Stimulated activated CD4-positive, alpha-beta T cell treated with anti-CD3 and anti-CD28 coated beads, Interleukin-4, amount 100 ng/mL, for 48 hours (primary cell): ENCODE results near the gene CHRNA10.
"Not testable (repeated sequence)": the region's sequence is repeated elsewhere in the genome, so short reads cannot be mapped to it uniquely, and the experiment has no call there.

ENCODE experiments used
- DNase-seq, 2 donors: peaks; one replicate each; pipeline ENCODE4 v3.0.0-alpha.2; 2020; ENCODE audit warnings: low read depth in 2 of 2

The CHRNA10 gene

DNA sequence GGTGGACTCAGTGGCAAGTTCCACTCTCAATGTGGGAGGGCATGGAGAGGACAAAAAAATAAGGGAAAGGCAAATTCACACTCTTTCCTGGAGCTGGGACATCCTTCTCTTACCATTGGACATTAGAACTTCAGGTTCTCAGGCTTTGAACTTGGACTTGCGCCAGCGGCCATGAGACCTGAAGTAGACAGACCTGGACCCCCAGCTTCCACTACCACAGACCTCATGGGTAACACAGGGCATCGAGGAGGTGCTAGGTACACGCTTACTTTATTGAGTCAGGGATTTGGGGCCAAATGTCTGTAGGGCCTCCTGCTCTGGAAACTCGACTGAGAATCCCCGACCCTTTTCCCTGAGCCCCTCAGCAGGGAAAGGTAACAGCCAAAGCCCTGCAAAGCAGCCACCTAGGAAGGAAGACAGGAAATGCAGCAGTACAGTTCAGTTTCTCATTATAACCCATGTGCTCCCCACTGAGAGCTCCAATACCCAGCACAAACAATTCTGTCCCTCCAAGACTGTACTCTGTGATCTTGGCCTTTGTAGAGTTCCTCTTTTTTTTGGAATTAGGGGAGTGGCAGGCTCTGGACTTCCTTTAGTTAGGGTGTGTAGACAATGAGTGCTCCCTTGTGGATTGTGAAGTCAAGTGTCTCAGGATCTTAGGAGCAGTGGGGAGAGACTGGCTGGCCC, 5.7 kb downstream of the CHRNA10 start:
- DNase-seq: no peak

DNA sequence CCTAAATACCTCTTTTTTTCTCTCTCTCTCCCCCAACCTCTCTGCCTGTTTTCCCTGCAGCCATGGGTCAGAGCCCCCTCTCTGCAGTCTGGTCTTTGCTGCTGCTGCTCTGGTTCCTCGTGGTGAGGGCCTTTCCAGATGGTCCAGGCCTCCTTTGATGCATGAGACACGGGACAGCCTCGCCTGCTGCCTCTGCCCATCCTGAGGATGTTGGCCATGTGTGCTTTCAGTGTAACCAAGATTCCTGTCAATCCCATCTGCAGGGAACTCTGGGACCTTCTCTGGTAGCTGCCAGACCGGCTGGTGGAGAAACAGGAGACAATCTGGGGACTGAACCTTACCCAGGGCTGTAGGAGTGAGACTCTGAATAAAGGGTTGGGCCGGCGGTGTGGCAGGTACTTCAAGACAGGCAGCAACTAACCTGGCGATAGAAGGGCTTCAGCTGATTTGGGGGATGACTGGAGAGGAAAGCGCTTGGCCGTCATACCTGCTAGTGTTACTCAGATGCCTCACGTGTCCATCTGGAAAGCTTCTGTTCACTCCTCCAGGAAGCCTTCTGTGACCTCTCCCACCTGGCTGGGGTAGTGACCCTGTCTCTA, 7.1 kb downstream of the CHRNA10 start:
- DNase-seq: no peak

DNA sequence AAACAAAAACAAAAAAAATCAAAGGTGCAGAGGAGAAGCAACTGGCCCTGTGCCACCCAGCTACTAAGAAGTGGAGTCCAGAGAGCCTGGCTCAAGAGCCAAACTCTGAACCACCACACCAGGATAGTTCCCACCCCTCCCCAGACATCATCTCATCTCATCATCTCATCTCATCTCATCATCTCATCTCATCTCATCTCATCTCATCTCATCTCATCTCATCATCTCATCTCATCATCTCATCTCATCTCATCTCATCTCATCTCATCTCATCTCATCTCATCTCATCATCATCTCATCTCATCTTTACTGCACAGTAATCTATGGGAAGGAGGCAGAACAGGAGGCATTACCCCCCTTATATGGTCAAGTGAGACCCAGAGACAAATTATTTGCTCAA, 8.3 kb downstream of the CHRNA10 start:
- DNase-seq: no peak

DNA sequence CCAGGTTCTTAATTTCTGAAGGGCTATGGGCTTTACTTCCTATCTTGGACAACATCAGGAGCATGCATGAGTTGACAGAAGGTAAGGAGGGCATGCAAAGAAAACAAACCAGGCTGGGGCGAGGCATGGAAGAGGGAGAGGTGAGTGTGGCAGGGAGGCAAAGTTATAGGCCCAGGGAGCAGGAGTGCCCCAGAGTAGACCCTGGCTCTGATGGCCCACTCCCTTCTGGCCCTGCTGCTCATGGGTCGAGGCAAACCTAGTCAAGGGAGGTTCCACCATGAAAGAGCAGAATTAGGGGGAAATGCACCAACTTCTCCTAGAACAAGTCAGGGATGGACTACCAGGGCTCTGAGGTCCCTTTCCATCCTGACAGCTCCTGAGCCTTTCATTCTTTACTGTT, 10.2 kb downstream of the CHRNA10 start:
- DNase-seq: no peak

DNA sequence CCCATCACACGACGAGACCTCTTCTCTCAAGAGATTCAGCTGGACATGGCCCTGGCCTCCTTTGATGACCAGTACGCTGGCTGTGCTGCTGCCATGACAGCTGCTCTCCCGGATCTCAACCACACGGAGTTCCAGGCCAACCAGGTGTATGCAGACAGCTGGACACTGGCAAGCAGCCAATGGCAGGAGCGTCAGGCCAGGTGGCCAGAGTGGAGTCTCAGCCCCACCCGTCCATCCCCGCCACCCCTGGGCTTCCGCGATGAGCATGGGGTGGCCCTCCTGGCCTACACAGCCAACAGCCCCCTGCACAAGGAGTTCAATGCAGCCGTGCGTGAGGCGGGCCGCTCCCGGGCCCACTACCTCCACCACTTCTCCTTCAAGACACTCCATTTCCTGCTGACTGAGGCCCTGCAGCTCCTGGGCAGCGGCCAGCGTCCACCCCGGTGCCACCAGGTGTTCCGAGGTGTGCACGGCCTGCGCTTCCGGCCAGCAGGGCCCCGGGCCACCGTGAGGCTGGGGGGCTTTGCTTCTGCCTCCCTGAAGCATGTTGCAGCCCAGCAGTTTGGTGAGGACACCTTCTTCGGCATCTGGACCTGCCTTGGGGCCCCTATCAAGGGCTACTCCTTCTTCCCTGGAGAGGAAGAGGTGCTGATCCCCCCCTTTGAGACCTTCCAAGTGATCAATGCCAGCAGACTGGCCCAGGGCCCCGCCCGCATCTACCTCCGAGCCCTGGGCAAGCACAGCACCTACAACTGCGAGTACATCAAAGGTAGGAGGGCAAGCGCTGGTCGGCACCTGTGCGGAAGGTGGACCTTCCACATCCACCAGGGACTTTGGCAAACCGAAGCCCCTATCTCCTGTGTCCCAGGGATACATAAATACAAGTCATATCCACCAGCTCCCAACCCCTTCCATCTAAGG, 11.3 kb downstream of the CHRNA10 start:
- no peak for DNase-seq

DNA sequence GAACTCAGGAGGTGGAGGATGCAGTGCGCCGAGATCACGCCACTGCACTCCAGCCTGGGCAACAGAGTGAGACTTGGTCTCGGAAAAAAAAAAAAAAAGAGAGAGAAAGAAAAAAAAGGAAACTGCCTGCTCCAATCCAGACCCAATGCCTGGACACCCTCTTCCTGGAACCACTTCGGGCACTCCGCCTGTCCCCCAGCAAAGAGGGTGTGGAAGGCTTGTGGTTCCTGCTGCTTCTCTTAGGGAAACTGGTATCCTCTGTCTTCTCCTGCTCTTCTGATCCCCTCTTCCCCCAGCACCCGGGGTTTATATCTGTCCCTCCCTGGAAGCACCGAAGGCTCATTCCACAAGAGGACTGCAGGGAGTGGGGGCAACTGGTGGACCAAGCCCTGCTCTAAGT, 12.9 kb downstream of the CHRNA10 start:
- DNase-seq: no peak

DNA sequence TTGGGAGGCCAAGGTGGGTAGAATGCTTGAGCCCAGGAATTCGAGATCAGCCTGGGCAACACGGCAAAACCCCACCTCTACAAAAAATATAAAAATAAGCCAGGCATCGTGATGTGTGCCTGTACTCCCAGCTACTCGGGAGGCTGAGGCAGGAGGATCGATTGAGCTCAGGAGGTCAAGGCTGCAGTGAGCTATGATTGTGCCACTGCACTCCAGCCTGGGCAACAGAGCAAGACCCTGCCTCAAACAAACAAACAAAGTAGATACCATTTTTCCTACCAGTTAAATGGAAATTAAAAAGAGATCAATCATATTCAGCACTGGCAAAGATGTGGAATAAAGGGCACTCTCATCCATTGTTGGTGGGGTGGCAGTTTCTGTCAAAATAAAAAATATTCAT, 13.9 kb downstream of the CHRNA10 start:
- not testable (repeated sequence) for DNase-seq

DNA sequence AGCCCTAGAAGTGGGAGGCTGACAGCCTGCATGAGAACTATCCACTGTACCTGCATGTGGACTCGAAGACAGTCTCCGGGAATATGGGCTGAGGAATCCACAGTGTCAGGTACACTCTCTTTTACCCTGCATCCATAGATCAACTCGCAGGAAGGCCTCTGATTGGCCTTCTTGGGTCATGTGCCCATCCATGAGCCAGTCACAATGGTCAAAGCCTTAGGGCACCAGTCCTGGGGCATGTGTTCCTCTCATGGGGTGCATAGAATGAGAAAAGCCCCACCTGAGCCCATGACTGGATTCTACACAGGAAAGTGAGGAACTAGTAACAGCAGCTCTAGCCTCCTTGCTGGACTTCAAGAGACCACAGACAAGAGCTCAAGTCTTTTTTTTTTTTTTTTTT, 15.6 kb downstream of the CHRNA10 start:
- no peak for DNase-seq

DNA sequence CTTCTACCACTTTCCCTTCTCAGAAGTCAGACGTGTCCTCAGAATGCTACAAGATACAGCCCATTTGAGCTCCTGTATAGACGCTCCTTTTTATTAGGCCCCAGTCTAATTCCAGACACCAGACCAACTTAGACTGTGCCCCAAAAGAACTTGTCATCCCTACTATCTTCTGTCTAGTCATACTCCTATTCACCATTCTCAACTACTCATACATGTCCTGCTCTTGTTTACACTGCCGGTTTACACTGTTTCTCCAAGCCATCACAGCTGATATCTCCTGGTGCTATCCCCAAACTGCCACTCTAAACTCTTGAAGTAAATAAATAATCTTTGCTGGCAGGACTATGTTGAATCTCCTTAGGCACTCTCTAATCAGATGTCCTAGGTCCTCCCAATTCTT, 18.7 kb downstream of the CHRNA10 start:
- not testable (repeated sequence) for DNase-seq

DNA sequence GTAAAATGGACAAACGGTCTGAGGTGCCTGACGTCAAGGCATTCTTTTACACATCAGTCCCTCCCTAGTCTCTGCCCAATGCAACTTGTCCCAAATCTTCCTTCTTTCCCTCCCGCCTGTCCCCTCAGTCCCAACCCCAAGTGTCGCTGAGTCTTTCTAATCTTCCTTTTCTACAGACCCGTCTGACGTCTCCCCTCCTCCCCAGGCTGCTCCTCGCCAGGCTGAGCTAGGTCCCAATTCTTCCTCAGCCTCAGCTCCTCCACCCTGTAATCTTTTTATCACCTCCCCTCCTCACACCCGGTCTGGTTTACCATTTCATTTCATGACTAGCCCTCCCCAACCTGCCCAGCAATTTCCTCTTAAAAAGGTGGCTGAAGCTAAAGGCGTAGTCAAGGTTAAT, 21.8 kb downstream of the CHRNA10 start:
- DNase-seq: not testable (repeated sequence)

DNA sequence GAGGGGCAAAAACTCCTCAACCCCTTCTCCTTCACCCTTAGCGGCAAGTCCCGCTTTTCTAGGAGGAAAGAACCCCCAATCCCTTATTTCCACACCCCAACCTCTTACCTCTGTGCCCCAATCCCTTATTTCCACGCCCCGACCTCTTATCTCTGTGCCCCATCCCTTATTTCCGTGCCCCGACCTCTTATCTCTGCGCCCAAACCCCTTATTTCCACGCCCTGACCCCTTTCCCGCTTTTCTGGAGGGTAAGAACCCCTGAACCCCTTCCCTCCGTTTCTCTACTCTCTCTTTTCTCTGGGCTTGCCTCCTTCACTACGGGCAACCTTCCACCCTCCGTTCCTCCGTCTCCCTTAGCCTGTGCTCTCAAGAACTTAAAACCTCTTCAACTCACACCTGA, 22.3 kb downstream of the CHRNA10 start:
- not testable (repeated sequence) for DNase-seq

DNA sequence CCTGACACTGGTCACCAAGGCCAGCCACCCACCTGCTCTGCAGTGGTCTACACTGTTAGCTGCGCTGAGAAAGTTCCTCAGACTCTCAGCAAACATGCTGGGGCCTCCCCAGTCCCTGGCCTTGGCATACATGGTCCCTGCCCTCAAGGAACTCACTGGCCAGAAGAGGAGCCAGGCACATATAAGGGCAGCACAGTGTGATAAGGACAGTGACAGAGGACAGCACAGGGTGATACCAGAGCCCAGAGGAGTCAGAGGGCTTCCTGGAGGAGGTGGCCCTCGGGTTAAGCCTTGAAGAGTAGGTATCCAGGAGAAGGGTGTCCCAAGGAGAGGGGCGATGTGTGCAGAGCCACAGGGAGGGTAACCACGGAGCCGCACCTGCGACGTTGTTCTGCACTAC, 25.6 kb downstream of the CHRNA10 start:
- no peak for DNase-seq

DNA sequence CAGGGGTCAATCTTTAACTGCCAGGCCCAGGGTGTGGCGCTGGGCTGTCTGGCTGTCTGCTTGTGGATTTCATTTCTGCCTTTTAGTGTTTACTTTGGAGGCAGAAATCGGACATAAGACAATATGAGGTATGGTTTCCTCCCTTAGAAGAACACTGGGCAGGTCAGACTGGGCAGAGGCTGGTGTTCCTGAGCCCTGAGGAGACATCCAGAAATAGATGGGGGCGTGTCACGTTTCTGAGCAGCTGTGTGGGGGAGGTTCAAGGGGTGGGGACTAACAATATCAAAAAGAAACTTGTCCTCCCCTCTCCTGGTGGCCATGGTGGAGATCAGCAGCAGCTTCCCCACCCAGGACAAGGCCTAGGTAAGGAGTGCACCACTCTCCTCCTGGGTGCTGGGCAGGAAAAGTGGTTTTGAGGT, 26.4 kb downstream of the CHRNA10 start, which contains the start of gene ART1:
ART1 (plus strand) TSS at position 312 of the 419 bp plus-strand sequence. CDS start 14,086 bp downstream, outside the sequence.
- no peak for DNase-seq

DNA sequence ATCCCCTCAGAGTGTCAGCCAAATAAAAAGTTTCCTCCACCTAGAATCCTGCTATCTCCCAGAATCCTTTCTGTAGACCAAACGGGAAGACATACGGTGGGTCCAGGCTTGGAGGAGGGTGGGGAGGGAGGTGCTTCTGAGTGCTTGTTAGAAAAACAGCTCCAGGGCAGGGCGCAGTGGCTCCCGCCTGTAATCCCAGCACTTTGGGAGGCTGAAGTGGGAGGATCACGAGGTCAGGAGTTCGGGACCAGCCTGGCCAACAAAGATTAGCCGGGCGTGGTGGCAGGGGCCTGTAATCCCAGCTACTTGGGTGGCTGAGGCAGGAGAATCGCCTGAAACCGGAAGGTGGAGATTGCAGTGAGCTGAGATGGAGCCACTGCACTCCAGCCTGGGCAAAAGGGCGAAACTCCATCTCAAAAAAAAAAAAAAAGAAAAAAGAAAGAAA, 28.1 kb downstream of the CHRNA10 start:
- DNase-seq: not testable (repeated sequence)

DNA sequence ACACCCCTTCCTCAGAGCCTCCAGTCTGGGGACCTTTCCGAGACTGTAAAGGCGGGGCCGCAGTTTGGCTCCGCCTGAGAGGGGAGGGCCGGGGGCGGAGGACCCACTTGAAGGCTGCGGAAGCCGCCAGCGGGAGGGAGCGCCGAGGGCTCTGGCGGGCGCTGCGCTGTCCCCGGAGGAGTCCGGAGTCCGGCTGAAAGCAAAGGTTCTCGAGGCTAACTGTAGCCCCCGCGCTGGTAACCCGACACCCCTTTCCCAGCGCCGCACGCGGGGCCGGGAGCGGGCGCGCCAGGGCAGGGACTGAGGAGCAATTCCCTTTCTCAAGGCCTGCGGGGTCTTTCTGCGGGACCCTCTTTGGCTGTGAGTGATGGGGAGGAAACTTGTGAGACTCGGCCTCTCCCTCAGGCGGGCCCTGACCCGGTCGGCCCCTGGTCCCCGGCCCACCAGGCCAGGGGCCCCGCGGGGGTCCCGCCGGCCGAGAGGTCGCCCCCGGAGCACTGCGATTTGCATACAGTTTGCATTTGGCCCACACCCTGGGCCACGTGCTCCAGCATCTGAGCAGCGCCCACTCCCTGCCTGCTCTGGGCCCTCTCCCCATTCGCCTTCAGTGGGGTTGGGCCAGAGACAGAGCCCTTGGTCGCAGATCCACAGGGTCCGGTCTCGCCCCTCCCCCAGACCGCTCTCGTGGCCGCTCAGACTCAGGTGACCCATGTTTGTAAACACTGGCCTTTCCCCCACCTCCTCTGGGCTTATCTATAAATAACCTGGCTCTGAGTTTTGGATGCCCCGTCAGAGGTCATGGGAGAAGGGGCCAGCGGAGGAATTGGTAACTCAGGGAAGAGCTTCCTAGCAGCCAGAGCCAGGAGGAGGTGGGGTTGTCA, 28.9 kb downstream of the CHRNA10 start:
- peak; percentile 24 to 63 for DNase-seq

DNA sequence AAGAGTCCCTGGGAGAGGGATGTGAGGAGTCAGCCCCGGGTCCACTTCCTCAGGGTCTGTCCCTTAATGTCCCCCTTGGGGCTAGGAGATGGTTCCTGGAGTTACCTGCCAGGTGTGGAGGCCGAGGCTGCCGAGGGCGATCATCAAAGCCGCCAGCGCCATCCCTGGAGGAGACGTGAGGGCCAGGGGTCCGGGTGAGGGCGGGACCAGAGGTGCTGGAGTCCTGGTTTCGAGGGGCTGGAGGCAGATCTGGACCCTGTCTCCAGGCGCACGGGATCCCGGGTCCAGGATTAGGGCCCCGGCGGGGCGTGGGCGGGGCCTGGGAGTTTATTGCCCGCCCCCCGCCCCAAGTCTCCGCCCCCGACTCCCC, 29.5 kb downstream of the CHRNA10 start, which contains the start of gene ART5:
ART5 (minus strand) TSS at position 292 of the 370 bp plus-strand sequence; CDS start at position 162, 130 bp downstream.
- DNase-seq: no peak

DNA sequence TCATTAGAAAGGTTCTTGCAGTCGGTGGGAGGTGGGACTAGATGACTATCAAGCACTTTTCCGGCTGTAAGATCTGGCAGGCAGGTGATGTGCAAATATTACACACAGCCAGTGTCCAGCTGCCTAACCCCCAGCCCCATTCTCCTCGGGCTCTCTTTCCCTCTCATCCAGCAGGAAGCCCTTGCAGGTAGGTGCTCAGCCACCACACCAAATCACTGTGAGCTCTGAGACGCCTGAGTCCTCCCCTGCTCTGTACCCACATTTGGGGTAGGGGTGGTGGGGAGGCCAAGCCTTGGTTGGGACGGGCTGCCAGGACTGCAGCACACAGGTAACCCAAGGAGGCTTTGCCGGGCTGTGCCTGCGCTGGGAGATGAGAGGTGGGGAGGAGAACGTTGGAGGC, 30.0 kb downstream of the CHRNA10 start:
- no peak for DNase-seq

DNA sequence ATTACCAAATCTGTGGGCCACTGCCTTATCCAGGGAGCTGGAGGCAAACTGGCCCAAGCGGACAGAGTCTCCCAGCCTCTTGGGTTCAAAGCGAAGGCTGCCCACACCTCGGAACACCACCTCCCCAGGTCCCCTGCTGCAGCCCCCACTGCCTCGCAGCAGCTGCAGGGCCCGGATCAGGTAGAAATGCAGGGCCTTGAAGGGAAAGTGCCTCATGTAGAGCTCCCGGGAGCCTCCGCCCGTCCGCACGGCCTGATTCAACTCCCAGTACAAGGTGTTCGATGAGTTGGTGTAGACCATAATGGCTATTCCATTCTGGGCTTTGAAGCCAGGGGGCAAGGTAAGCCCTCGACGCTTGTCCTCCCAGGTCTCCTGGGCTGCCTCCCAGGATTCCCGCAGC, 31.3 kb downstream of the CHRNA10 start:
- no peak for DNase-seq

DNA sequence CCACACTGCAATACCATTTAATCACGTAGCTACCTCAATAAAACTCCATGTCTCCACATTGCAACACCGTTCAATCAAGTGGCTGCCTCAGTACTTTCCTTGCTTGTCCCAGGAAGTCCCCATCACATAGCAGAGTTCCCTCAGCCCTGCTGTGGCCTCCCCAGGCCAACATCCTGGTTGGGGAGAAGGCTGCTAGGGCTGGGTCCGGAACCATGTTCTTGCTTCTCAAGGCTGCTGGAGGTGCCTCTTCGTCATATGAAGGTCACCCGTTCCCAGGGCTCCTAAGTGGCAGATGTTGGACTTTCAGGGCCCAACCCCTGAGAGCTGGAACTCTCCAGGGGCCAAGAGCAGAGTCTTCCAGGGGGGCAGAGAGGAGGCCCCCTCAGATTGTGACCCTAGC, 32.7 kb downstream of the CHRNA10 start:
- DNase-seq: no peak

DNA sequence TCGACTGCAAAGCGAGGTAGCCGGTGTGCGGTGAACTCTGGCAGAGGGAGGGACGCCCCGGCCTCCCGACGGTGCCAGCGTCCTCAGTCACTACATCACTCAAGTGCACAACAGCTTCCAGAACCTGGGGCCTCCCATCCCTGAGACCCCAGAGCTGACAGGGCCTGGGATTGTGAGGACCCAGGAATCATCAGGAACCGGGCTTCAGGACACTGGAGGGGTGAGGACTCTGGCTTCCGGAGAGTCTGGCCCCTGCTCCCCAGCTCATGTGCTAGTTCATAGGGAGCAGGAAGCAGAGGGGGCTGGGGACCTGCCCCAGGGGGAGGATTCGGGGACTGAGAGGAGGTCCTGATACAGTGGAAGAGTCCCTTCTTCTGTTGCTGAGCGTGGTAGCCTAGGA, 34.0 kb downstream of the CHRNA10 start:
- DNase-seq: no peak

DNA sequence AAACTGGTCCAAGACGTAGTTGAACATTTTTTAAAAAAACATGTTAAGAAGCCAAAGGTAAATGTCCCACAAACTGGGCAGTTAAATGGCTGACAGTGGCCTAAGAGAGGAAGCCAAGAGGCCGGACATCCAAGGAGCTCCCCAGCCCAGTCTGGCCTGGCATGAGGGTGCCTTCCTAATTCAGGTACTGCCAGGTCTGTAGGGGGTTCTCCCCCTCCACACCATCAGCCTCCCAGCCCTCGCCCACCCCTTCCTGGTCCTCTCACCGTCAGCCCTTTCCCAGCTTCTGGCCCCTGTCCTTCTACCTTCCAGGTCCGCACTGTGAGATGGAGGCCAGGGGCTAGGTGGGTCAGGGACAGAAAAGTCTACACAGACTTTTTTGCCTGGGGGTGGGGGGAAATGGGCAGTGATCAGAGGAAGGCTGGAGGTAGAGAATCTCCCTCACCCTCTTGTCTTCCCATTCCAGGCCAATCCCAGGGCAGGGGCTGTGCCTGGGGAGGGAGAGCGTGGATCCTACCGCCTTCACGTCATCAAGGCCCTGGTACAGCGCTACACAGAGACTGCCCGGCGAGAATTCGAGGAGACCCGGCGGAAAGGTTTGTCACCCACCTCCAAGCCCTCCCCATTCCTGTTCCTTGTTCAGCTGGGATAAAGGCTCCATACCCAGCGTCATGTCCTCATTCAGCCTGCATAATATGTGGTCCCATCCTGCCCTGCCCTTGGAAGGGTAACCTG, 35.4 kb downstream of the CHRNA10 start:
- DNase-seq: no peak
